Measurements from ENCODE around the gene GGA1. TPM values are rescaled to one million over a fixed set of nuclear protein-coding genes. Genes with fewer than 3 reads are reported as not detected.

GGA1 gene
- total and polyA plus RNA-seq, 9 of the 15 experiments (the other 6 are each of a cell fraction or from before 2014, with no cell fraction given): 1.5 to 69.5 (median 31.6) TPM

DNA sequence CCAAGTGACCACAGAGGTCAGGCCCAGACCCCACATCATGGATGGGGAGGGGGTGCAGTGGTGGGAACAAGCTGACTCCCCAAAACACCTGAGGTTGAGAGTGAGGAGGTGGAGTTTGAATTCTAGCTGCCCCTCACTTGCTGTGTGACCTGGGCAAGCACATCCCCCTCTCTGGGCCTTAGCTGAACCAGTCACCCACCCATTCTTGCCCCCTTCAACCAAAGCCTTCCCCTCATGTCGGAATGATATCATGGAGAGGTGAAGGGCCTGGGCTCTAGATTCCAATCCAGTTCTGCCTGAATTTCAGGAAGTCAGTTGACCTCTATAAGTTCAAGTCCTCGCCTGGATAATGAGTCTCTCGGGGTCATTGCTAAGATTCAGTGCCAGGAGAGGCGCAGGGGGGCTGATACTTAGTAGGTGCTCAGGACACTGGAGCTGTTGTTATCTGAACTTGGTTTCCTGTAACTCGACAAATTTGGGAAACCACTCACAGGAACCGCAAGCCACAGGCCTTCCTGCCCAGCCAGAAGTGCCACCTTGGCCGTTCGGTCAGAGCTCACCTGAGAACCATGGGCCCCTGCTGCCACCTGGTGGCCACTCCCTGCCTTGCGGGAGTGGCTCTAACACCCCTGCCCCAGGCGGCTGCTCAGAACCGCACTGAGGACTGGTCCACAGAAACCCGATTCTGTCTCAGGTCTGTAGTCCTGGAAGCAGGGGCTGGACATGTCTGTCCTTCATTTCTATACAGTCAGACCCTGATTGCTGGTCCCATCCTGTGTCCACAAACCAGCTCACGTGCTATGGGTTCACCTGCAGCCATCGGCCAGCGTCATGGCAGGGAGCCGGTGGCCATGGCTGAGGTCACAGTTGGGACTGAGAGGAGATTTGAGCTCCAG, 41.5 kb upstream of the GGA1 start:
- FAIRE-seq (peak; percentile 71), DNase-seq (ENCODE audit: extremely low read depth in 1 of 4, low spot score in 3 of 4) (peak in 3 of 4 experiments; percentile 44 to 74 (median 66)), ATAC-seq (peak; percentile 49)
- peaks cover 51% of the 10 kb centered on the region for H3K79me2 ChIP-seq (ENCODE audit: control insufficient read depth, insufficient read depth, low read length)
- no peak overlapping the region for H3K4me3 ChIP-seq
- CTCF ChIA-PET (ENCODE audit: low intra/inter-chr PET ratio): interaction anchor here (0.6 to 2.0 kb wide), 3 partner anchors 22 to 34 kb away, joined by 8 to 18 read pairs (median 11); no protein-coding TSS in a partner anchor
- H4K20me1 ChIP-seq (replicated peaks; ENCODE audit: control insufficient read depth, insufficient read depth, low read length): peaks cover 59% of the 10 kb centered on the region
- H3K9me1 ChIP-seq (ENCODE audit: control insufficient read depth, insufficient read depth, low read length): peaks cover 8% of the 10 kb centered on the region
- no peak overlapping the region for H3K9ac ChIP-seq (ENCODE audit: insufficient read depth in 1 of 2, low read depth in 2 of 2, low read length in 2 of 2)
- H3K27me3 ChIP-seq (ENCODE audit: control insufficient read depth in 2 of 2, insufficient read depth in 2 of 2, low read length in 2 of 2): no peaks in the 10 kb centered on the region
- 62% methylated on average over 16 of the region's 16 CpGs for WGBS (ENCODE audit: insufficient coverage, low coverage, missing lambda C conversion rate)
- H3K27ac ChIP-seq (ENCODE audit: extremely low read depth, low read depth, low read length): no peak overlapping the region
- BruUV-seq (replicated peaks): no TSS peak
- H3K4me2 ChIP-seq (ENCODE audit: insufficient read depth, low read length): no peak overlapping the region
- intact Hi-C loops (cut with micrococcal nuclease) (loop anchor here (1.0 kb wide), 2 partner anchors 22 to 27 kb away; no protein-coding TSS in a partner anchor), in situ Hi-C loops (cut with MboI) (no loop called here)
- peaks cover 54% of the 10 kb centered on the region; the same call in 2 of the 3 replicates for H3K36me3 ChIP-seq (ENCODE audit: control insufficient read depth, insufficient read depth, low read length)
- H2AFZ ChIP-seq (ENCODE audit: low read depth, low read length): no peak overlapping the region
- no peaks in the 10 kb centered on the region for H3K9me3 ChIP-seq (replicated peaks; ENCODE audit: control insufficient read depth, insufficient read depth, low read depth, low read length)
- H3K4me1 ChIP-seq (replicated peaks in 1 of 2; ENCODE audit: control insufficient read depth in 2 of 2, insufficient read depth in 2 of 2, low read length in 2 of 2): peaks cover 25 to 50% of the 10 kb centered on the region in 2 experiments
- POLR2A ChIA-PET: interaction anchor here (0.5 to 3.0 kb wide), 16 partner anchors 9 to 293 kb away, joined by 3 to 17 read pairs (median 4); no protein-coding TSS in a partner anchor
- no peak for TF ChIP-seq ZSCAN29 (IDR thresholded peaks at IDR 0.05)
- TF ChIP-seq PURB (CRISPR knock-in tag; IDR thresholded peaks at IDR 0.05; ENCODE audit: low read depth): no peak
- no peak for TF ChIP-seq ZNF444 (CRISPR knock-in tag; IDR thresholded peaks at IDR 0.05)
- TF ChIP-seq CC2D1A (IDR thresholded peaks at IDR 0.05): 0 out of 2 replicates have a peak, but pooled peaks have one; percentile 29
- no peak for TF ChIP-seq MAFG (tag; conservative IDR thresholded peaks at IDR 0.05)
- TF ChIP-seq, protein P1, sequence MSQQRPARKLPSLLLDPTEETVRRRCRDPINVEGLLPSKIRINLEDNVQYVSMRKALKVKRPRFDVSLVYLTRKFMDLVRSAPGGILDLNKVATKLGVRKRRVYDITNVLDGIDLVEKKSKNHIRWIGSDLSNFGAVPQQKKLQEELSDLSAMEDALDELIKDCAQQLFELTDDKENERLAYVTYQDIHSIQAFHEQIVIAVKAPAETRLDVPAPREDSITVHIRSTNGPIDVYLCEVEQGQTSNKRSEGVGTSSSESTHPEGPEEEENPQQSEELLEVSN (IDR thresholded peaks at IDR 0.05; ENCODE audit: borderline replicate concordance in 1 of 2, extremely low read depth in 1 of 2, insufficient read depth in 1 of 2, insufficient read length in 1 of 2, low read depth in 1 of 2, low read length in 1 of 2, poor library complexity in 1 of 2, severe bottlenecking in 1 of 2): no peak
- no peak for TF ChIP-seq TARDBP (IDR thresholded peaks at IDR 0.05)
- TF ChIP-seq, protein P2, sequence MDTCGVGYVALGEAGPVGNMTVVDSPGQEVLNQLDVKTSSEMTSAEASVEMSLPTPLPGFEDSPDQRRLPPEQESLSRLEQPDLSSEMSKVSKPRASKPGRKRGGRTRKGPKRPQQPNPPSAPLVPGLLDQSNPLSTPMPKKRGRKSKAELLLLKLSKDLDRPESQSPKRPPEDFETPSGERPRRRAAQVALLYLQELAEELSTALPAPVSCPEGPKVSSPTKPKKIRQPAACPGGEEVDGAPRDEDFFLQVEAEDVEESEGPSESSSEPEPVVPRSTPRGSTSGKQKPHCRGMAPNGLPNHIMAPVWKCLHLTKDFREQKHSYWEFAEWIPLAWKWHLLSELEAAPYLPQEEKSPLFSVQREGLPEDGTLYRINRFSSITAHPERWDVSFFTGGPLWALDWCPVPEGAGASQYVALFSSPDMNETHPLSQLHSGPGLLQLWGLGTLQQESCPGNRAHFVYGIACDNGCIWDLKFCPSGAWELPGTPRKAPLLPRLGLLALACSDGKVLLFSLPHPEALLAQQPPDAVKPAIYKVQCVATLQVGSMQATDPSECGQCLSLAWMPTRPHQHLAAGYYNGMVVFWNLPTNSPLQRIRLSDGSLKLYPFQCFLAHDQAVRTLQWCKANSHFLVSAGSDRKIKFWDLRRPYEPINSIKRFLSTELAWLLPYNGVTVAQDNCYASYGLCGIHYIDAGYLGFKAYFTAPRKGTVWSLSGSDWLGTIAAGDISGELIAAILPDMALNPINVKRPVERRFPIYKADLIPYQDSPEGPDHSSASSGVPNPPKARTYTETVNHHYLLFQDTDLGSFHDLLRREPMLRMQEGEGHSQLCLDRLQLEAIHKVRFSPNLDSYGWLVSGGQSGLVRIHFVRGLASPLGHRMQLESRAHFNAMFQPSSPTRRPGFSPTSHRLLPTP (IDR thresholded peaks at IDR 0.05; ENCODE audit: borderline replicate concordance, extremely low read depth, insufficient read length): no peak
- no peak for TF ChIP-seq RFX1 (IDR thresholded peaks at IDR 0.05)
- TF ChIP-seq CBFB (CRISPR knock-in tag; IDR thresholded peaks at IDR 0.05): no peak
- TF ChIP-seq RBM25 (IDR thresholded peaks at IDR 0.05; ENCODE audit: low read depth, low read length, severe bottlenecking): peak; percentile 52
- TF ChIP-seq POLR2A (conservative IDR thresholded peaks at IDR 0.05): 0 out of 2 replicates have a peak, but pooled peaks have one; percentile 20
- no peak for TF ChIP-seq NEUROD1 (IDR thresholded peaks at IDR 0.05; ENCODE audit: borderline replicate concordance, low read depth, low read length, partially characterized antibody)
- no peak for TF ChIP-seq NELFE (IDR thresholded peaks at IDR 0.05; ENCODE audit: insufficient read depth, insufficient read length)
- TF ChIP-seq RFX7 (CRISPR knock-in tag; IDR thresholded peaks at IDR 0.05): no peak
- TF ChIP-seq, protein P3, sequence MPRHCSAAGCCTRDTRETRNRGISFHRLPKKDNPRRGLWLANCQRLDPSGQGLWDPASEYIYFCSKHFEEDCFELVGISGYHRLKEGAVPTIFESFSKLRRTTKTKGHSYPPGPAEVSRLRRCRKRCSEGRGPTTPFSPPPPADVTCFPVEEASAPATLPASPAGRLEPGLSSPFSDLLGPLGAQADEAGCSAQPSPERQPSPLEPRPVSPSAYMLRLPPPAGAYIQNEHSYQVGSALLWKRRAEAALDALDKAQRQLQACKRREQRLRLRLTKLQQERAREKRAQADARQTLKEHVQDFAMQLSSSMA (CRISPR knock-in tag; IDR thresholded peaks at IDR 0.05): no peak
- no peak for TF ChIP-seq TGIF2 (CRISPR knock-in tag; IDR thresholded peaks at IDR 0.05)
- no peak for TF ChIP-seq ZNF175 (CRISPR knock-in tag; IDR thresholded peaks at IDR 0.05; ENCODE audit: low read depth)

Data from K562 (cell line).